Measurements from ENCODE around the gene PREPL.

Gene PREPL

DNA sequence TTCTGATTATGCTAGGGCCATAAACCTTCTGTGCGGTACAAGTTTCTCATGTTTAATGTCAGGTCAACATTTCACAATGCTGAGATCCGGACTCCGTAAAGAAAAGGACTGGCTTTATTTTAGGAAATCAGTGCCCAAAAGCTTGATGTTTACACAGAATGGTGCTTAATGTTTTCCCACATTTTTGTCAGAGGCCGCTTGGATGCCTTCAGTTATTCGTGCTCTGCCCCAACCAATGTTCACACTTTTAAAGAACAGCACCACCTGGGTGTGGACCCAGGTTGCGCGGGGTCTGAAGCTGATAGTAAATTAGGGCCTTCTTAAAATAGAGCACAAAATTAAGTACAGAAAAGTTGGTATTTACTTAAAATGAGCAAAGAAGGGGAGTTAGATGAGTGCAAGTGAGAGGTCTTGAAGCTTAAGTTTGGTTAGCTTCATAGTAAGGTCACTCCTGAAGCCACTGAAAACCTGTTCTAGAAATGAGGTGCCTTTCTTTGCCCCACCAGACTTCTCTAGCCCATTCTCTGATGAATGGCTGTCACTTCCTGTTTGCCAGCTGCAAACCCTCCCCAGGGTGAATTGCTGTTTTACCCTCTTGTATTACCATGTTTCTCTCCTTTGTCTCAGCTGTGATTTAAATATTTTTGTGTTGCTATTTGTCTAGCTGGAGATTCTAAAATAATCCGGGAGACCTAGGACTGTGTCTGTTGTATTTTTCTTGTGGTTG lies 65.5 kb downstream of the PREPL start:
- DNase-seq (ENCODE audit: low read depth): no peak

DNA sequence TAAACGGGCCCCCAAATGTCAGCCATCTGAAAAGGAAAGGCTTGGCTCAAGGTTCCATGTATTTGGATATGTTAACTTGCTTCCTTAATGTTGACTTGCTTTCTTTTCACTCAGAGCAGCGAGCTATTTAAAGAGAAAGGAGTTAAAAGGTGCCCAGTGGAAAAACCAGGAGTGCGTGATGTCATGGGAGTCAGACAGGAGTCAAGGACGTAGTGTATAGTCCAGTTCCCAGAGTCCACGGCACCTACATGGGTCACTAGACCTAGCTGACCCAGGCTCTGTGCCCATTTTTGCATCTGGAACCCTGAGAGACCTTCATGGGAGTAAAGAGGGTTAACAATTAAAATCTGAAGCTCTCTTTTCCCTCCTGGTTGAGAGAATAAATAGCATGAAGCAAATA lies 66.2 kb downstream of the PREPL start:
- no peak for DNase-seq (ENCODE audit: low read depth)

DNA sequence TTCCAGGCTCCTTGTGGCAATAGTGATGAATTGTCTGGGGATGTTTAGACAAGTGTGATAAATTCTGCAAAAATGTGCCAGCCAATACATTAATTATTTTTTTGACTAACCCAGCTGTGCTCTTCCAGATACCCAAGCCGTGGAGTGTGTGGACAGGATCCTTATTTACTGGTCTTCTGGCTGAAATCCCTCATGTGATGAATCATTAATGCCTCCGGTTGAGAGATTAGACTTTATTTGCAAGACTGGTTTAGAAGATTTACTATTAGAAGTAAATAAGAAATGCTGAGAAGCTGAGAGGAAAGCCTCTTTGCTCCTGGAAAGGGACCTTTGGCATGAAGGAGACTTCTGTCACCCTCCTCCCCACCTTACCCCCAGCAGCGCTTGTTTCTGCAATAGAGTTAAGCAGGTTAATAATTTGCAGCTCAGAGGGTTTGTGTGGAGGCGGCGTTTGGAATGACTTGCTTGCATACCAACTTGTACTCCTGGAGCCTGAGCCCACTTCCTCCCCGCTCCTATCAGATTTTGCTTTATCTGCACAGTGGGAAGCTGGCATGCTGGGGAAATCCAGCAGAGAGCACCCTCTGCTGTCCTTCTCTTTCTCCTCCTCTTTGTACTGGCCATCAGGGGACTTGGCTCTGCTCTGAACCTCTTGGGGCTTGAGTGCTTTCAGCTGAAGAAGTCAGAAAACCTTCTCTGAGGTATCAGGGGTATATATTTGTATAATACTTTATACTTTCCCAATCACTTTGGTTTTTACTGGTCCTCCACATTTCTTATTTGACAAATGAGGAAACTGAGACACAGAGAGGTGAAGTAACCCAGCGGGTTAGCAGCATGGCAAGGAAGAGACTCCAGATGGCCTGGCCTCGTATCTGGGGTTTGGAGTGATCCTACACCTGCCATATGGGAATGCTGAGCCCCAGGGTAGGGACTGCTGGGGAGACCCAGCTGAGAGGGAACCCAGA lies 69.7 kb downstream of the PREPL start:
- DNase-seq (ENCODE audit: low read depth): peak; percentile 88

DNA sequence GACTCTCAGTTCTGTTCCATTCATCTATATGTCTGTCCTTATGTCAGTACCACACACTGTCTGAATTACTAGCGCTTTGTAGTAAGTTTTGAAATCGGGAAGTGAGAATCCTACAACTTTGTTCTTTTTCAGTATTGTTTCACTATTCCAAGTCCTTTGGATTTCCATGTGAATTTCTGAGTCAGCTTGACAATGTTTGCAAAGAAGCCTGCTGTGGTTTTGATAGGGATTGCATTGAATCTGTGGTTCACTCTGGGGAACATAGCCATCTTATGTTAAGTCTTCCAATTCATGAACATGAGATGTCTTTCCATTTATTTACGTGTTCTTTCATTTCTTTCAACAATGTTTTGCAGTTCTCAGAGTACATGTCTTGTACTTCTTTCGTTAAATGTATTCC lies 71.0 kb downstream of the PREPL start:
- peak; percentile 55 for DNase-seq (ENCODE audit: low read depth)

DNA sequence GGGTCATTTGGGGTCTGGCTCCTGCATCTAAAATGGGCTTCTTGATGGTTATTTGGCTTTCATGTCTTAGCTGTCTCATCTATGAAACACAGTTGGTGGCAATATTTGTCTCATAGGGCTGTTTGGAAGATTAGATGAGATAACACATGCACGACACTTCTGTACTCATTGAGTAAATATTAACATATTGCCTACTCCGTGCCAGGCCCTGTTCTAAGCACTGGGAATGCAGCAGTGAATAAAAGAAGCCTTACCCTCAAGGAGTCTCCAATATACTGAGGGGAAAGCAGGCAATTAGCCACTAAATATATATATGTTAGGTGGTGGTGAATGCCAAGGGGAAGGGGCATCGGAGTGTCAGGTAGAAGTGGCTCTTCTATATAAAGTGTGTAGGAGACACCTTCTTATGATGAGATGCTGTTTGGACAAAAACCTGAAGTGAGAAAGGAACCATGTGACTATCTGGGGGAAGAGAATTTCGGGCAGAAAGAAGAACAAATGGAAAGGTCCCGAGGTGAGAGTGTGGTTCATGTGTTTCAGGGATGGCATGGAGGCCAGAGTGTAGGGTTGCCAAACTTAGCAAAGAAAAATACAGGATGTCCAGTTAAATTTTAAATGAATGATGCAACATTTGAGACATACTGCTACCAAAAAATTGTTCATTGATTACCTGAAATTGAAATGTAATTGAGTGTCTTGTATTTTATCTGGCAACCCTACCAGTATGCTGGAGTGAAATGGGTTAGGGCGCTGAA lies 74.2 kb downstream of the PREPL start:
- no peak for DNase-seq (ENCODE audit: low read depth)

DNA sequence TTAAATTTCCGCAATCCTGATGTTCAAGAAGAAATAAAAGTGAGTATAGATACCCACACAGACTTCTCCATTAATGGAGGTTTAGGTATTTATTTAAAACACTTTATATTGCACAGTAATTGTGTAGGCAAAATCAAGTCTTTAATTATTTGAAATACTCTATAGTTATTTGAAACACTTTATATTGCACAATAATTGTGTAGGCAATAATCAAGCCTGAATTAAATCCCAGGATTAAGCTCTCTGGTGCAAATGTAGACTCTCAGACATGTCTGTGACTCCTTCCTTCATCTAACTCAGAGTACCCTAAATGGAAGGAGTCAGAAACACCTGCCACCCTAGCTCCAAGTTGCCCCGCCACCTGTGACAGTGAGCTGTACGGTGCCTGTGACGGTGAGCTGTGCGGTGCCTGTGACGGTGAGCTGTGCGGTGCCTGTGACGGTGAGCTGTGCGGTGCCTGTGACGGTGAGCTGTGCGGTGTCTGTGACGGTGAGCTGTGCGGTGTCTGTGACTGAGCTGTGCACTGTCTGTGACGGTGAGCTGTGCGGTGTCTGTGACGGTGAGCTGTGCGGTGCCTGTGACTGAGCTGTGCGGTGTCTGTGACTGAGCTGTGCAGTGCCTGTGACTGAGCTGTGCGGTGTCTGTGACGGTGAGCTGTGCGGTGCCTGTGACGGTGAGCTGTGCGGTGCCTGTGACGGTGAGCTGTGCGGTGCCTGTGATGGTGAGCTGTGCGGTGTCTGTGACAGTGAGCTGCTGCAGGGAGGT lies 75.0 kb downstream of the PREPL start:
- no peak for DNase-seq (ENCODE audit: low read depth)

DNA sequence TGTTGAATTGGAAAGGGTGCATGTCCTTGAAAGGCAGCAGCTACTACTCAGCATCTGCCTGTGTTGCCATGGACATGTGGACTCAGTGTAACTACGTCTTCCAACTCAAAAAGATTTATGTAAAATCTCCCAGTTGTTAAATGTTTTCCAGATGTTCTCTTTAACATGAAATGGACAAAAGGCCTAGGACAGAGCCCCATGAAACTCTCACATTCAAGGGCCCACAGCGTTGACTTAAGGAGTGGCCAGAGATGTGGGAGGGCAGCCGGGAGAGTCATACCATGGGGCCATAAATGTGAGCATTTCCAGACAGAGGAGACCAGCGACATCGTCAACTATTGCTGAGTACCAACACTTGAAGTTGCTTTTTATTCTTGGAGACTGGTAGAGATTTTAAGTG lies 76.1 kb downstream of the PREPL start:
- no peak for DNase-seq (ENCODE audit: low read depth)

DNA sequence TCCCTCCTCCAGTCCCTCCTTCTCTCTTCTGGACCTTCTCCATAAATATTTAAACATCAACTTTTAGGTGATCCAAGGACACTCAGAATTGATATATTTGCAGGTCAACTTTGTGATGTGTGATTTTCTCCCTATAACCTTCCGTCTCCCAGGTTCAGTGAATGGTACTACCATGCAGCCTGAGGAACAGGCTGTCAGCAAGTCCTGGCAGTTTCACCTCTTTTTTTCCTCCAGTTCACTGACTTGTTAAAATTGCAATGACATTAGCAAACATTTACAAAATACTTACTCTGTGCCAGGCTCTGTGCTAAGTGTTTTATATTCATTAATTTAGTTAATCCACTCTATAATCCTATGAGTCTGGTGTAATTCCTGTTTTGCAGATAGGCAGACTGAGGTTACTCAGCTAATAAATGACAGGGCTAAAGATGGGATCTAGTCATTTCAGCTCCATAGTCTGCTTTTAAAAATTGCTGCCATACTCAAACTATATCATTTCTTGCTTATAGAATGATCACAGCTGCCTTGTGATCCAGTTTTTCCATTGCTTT lies 78.1 kb downstream of the PREPL start:
- DNase-seq (ENCODE audit: low read depth): no peak

DNA sequence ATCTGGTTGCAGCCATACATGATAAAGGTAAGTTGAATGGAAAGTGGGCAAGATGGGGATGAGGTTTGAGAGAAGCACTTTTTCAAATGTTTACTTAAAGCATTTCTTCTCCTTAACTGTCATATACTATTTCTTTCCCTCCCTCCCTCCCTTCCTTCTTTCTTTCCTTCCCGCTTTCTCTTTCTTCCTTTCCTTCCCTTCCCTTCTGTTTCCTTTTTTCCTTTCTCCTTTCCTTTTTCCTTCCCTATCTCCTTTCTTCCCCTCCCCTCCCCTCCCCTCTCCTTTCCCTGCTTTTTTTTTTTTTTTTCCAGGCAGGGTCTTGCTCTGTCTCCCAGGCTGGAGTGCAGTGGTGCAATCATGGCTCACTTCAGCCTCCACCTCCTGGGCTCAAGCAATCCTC lies 80.4 kb downstream of the PREPL start:
- DNase-seq (ENCODE audit: low read depth): no peak

DNA sequence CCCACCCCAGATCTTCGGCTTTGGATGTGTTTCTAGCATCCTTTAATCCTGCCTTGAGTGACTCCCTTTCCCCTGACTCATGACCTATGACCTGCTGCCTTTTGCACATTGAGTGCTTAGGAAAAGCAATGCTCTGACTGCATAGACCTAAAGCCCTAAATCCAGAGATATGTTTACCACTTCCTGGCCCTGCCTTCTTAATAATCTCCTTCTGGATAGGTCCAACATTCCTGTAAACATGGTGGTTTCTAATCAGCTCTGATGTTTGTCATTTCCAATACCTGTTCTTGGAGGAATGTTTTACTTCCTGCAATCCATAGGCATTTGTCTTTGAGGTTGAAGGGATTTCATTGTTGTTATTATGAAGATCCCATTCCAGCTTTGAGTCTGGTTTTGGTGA lies 83.8 kb downstream of the PREPL start:
- no peak for DNase-seq (ENCODE audit: low read depth)

DNA sequence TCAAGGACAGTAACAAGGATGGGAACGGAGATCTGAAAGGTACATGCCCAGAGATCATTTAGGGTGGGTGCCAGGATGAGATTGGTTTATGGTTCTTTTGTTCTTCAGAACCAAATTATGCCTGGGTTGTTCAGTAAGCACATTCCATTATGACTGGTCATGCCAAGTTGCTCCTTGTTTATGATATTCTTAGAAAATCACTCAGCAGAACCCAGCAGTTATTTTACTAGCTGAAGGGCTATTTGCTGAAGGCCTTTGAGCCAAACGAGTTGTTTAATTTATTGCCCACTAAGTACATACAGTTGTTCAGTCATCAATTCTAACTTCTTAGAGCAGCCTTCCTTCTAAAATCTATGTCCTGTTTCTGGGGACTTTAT lies 85.4 kb downstream of the PREPL start:
- DNase-seq (ENCODE audit: low read depth): peak; percentile 51

DNA sequence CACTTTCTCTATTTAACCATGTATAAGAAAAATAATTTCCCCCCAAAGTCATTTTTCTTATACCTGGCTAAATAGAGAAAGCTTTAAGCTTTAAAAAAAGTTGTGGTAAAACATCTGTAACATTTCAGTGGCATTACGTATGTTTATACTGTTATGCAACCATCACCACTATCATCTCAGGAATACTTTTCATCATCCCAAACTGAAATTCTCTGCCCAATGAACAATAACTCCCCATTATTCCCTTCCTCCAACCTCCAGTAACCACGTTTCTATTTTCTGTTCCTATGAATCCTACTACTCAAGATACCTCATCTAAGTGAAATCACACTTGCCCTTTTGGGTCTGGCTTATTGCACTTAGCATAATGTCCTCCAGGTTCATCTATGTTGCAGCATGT lies 87.7 kb downstream of the PREPL start:
- no peak for DNase-seq (ENCODE audit: low read depth)

DNA sequence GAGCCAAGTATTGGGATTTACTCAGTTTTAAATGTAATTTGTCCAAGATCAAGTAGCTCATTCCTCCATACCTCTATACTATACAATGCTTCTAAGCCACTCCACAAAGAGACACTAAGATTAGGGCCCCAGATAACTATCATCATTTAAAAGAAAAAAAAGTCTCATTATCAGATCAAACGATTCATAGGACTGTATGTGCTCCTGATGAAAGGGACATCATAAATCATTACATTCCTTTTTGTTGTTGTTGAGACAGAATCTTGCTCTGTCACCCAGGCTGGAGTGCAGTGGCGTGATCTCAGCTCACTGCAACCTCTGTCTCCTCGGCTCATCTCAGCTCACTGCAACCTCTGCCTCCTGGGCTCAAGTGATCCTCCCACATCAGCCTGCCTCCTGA lies 88.2 kb downstream of the PREPL start:
- DNase-seq (ENCODE audit: low read depth): no peak

DNA sequence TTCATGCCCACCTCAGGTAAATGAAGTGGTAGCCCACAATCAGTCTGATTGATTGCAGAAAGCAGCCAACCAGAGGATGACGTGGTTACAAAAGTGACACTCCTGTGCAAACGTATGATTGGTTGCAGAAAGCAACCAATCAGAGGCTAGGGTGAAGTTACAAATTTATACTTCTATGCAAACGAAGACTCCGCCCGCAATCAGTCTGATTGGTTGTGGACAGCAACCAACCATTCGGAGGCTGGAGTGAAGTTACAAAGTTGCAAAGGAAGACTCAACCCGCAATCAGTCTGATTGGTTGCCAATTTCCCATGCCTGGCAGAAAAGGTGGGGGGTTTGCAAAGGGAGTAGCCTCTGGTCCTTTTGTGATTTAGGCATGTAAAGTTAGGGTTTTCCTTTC lies 90.0 kb downstream of the PREPL start:
- no peak for DNase-seq (ENCODE audit: low read depth)

DNA sequence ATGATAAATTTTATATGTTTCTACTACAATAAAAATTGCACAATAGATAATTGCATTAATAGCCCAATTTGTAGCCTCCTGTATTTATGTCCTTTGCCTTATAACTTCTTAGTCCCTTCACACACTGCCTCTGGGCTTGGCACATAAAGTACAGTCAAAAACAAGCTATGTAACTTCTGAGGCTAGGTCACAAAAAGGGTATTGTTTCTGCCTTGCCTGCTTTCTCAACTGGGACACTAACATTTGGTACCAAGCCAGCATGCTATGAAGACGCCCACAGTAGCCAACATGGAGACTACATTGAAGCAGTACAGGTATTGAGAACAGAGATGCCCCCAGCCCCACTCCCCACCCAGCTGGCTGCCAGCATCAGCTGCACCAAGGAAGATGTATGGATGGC lies 91.5 kb downstream of the PREPL start:
- DNase-seq (ENCODE audit: low read depth): no peak

DNA sequence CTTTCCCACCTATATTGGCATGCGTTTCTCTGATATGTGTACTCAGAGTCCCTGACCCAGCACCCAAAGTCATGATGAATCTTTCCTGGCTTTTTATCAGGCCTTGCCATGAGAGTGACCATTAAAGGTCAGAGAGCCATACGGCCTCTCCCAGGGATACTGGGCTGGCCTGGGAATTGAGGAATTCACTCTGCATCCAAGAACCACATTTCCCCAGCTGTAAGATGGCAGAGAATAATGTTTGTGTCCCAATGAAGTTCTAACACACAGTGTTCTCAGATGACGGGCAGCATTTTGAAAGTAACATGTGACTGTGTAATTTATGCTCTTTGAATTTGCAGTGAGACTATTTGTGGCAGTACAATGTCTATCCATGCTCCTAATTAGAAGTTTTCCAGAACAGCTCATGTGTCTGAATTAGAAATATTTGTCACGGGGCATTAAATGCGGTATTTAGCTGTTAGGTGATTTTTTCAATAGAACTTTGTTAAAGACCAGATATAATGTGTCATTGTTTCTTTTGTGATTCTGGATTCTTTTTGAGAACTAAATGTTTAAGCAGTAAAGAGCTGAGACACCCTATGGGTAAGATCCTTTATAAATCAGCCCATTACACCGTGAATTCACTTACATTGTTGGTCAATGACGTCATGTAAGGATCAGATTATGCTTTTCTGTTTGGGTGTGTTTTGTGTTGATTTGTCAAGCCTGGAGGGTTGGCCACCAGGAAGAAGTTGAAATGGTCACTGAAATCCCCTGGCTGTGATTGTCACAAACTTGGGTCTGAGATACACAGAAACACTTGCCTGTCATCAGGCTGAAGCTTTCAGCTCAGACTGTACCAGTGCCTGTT lies 93.3 kb downstream of the PREPL start:
- peak; percentile 49 for DNase-seq (ENCODE audit: low read depth)

Data from EH (cell line).